SK-N-SH treated with all-trans-retinoic acid at 6 μM for 48 hours (cell line): ENCODE measurements around the gene OR10G4.
"Not testable (repeated sequence)": the region's sequence is repeated elsewhere in the genome, so short reads cannot be mapped to it uniquely, and the experiment has no call there.

Source experiments
- ATAC-seq: fragments of 200-7000 bp; cut with Tn5 transposase; 3 replicates; pipeline ENCODE4 v1.9.1; 2020; ENCODE audit warnings: mild to moderate bottlenecking, moderate library complexity
- ARNTL ChIP-seq: fragments of 450-650 bp; formaldehyde crosslinking; IDR thresholded peaks from 2 replicates; pipeline ENCODE4 v1.5.0; 2020; ENCODE audit warnings: low read depth, mild to moderate bottlenecking, moderate library complexity, borderline replicate concordance
- BACH2 ChIP-seq: fragments of 250-450 bp; sonication (Bioruptor Pico); IDR thresholded peaks from 2 replicates; pipeline ENCODE4 v1.9.0; 2021; ENCODE audit warnings: mild to moderate bottlenecking, borderline replicate concordance
- CREB5 ChIP-seq: fragments of 250-450 bp; sonication (Bioruptor Pico); IDR thresholded peaks from 2 replicates; pipeline ENCODE4 v1.5.1; 2020; ENCODE audit warnings: low read depth, mild to moderate bottlenecking, moderate library complexity
- CSDC2 ChIP-seq: fragments of 250-450 bp; sonication (Bioruptor Pico); IDR thresholded peaks from 2 replicates; pipeline ENCODE4 v1.5.0; 2020; ENCODE audit warnings: mild to moderate bottlenecking, moderate library complexity
- CSRNP3 ChIP-seq: fragments of 250-450 bp; sonication (Bioruptor Pico); IDR thresholded peaks from 2 replicates; pipeline ENCODE4 v1.5.1; 2021; ENCODE audit warnings: mild to moderate bottlenecking, moderate library complexity
- ESRRG ChIP-seq: fragments of 250-450 bp; sonication (Bioruptor Pico); IDR thresholded peaks from 2 replicates; pipeline ENCODE4 v1.6.1; 2021; ENCODE audit warnings: mild to moderate bottlenecking
- ISL1 ChIP-seq: fragments of 250-450 bp; sonication (Bioruptor Pico); IDR thresholded peaks from 2 replicates; pipeline ENCODE4 v2.1.2; 2022; ENCODE audit warnings: mild to moderate bottlenecking, moderate library complexity
- OSR1 ChIP-seq: fragments of 250-450 bp; sonication (Bioruptor Pico); IDR thresholded peaks from 2 replicates; pipeline ENCODE4 v1.8.0; 2022; ENCODE audit warnings: moderate library complexity, mild to moderate bottlenecking, inconsistent platforms
- PATZ1 ChIP-seq: fragments of 250-450 bp; sonication (Bioruptor Pico); IDR thresholded peaks from 2 replicates; pipeline ENCODE4 v1.8.0; 2020; ENCODE audit warnings: mild to moderate bottlenecking, moderate library complexity, borderline replicate concordance
- RARB ChIP-seq: fragments of 250-450 bp; sonication (Bioruptor Pico); IDR thresholded peaks from 2 replicates; pipeline ENCODE4 v1.8.0; 2021; ENCODE audit warnings: mild to moderate bottlenecking, moderate library complexity
- SNAI2 ChIP-seq: fragments of 250-450 bp; sonication (Bioruptor Pico); IDR thresholded peaks from 2 replicates; pipeline ENCODE4 v1.5.0; 2020; ENCODE audit warnings: mild to moderate bottlenecking, moderate library complexity
- TCF4 ChIP-seq: fragments of 250-450 bp; sonication (Bioruptor Pico); IDR thresholded peaks from 2 replicates; pipeline ENCODE4 v1.8.0; 2021; ENCODE audit warnings: mild to moderate bottlenecking, moderate library complexity, borderline replicate concordance
- TOX ChIP-seq: fragments of 250-450 bp; sonication (Bioruptor Pico); IDR thresholded peaks from 2 replicates; pipeline ENCODE4 v1.8.0; 2021; ENCODE audit warnings: mild to moderate bottlenecking, moderate library complexity, borderline replicate concordance
- TSHZ2 ChIP-seq: fragments of 250-450 bp; sonication (Bioruptor Pico); IDR thresholded peaks from 2 replicates; pipeline ENCODE4 v1.5.0; 2020; ENCODE audit warnings: mild to moderate bottlenecking, moderate library complexity
- ZFP3 ChIP-seq: fragments of 250-450 bp; sonication (Bioruptor Pico); IDR thresholded peaks from 2 replicates; pipeline ENCODE4 v1.5.0; 2020; ENCODE audit warnings: mild to moderate bottlenecking, moderate library complexity
- ZFP30 ChIP-seq: fragments of 450-650 bp; formaldehyde crosslinking; IDR thresholded peaks from 2 replicates; pipeline ENCODE4 v1.5.0; 2022; ENCODE audit warnings: mild to moderate bottlenecking, moderate library complexity
- ZNF70 ChIP-seq: fragments of 450-650 bp; formaldehyde crosslinking; IDR thresholded peaks from 2 replicates; pipeline ENCODE4 v1.5.0; 2020; ENCODE audit warnings: mild to moderate bottlenecking, moderate library complexity
- TF ChIP-seq, protein P1 (sequence below): fragments of 250-450 bp; sonication (Bioruptor Pico); IDR thresholded peaks from 2 replicates; pipeline ENCODE4 v1.8.0; 2021; ENCODE audit warnings: low read depth, mild to moderate bottlenecking, moderate library complexity, borderline replicate concordance

OR10G4 gene

GRCh38 chr11:123979311-123979710 lies 33.5 kb upstream of the OR10G4 start:
- TF ChIP-seq ZNF70 (CRISPR knock-in tag), result no peak
- TF ChIP-seq ARNTL (CRISPR knock-in tag), result no peak
- no peak for TF ChIP-seq CSRNP3
- TF ChIP-seq BACH2 (CRISPR knock-in tag), result no peak
- no peak for TF ChIP-seq ZFP30 (CRISPR knock-in tag)
- no peak for TF ChIP-seq ISL1 (CRISPR knock-in tag)
- TF ChIP-seq CSDC2 (CRISPR knock-in tag), result no peak
- TF ChIP-seq, protein P1, sequence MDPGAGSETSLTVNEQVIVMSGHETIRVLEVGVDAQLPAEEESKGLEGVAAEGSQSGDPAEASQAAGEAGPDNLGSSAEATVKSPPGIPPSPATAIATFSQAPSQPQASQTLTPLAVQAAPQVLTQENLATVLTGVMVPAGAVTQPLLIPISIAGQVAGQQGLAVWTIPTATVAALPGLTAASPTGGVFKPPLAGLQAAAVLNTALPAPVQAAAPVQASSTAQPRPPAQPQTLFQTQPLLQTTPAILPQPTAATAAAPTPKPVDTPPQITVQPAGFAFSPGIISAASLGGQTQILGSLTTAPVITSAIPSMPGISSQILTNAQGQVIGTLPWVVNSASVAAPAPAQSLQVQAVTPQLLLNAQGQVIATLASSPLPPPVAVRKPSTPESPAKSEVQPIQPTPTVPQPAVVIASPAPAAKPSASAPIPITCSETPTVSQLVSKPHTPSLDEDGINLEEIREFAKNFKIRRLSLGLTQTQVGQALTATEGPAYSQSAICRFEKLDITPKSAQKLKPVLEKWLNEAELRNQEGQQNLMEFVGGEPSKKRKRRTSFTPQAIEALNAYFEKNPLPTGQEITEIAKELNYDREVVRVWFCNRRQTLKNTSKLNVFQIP, result no peak
- no peak for TF ChIP-seq OSR1 (CRISPR knock-in tag)
- no peak for TF ChIP-seq PATZ1
- no peak for TF ChIP-seq RARB (CRISPR knock-in tag)
- TF ChIP-seq, all 23 proteins: peak for 0
- ATAC-seq, result no peak

- no peak for ATAC-seq
Measured at GRCh38 chr11:123995119-123995518, 17.7 kb upstream of the OR10G4 start, which contains the start of gene OR10G6. Gene OR10G6, minus strand, starts transcription at chr11:123995161. Its CDS starts 0 bp downstream, at chr11:123995161.

GRCh38 chr11:124015837-124016236 lies 3.0 kb downstream of the OR10G4 start:
- not testable (repeated sequence) for ATAC-seq

More at GRCh38 chr11:123995119-123995518, 17.7 kb upstream of the OR10G4 start, which contains the start of gene OR10G6:
- TF ChIP-seq BACH2 (CRISPR knock-in tag) (no peak), ZNF70 (CRISPR knock-in tag) (no peak), SNAI2 (CRISPR knock-in tag) (no peak), ZFP3 (no peak), ZFP30 (CRISPR knock-in tag) (no peak), TSHZ2 (no peak), ESRRG (CRISPR knock-in tag) (no peak), CSRNP3 (no peak), CREB5 (CRISPR knock-in tag) (no peak), TCF4 (CRISPR knock-in tag) (no peak), OSR1 (CRISPR knock-in tag) (no peak), ARNTL (CRISPR knock-in tag) (no peak), TOX (CRISPR knock-in tag) (no peak)
- TF ChIP-seq, protein P1, result no peak
